ENCODE results near the gene SCNN1G.

SCNN1G gene

GRCh38 chr16:23155445-23156049 is 27.0 kb upstream of the SCNN1G start:
- no peaks in the 10 kb centered on the region for H3K4me1 ChIP-seq (ENCODE audit: control insufficient read depth, low read depth, low read length)
- no peaks in the 10 kb centered on the region for H3K36me3 ChIP-seq (ENCODE audit: control insufficient read depth, low read depth, low read length)
- H3K27me3 ChIP-seq (ENCODE audit: control insufficient read depth, insufficient read depth, low read length) = peaks cover 6% of the 10 kb centered on the region
- no peak overlapping the region for H3K9ac ChIP-seq (ENCODE audit: low read length)
- H3K9me3 ChIP-seq (ENCODE audit: control insufficient read depth, low read depth, low read length) = no peaks in the 10 kb centered on the region
- H3K27ac ChIP-seq (ENCODE audit: low read length) = no peak overlapping the region
- no peak overlapping the region for H3K4me3 ChIP-seq (ENCODE audit: low read length)

DNA sequence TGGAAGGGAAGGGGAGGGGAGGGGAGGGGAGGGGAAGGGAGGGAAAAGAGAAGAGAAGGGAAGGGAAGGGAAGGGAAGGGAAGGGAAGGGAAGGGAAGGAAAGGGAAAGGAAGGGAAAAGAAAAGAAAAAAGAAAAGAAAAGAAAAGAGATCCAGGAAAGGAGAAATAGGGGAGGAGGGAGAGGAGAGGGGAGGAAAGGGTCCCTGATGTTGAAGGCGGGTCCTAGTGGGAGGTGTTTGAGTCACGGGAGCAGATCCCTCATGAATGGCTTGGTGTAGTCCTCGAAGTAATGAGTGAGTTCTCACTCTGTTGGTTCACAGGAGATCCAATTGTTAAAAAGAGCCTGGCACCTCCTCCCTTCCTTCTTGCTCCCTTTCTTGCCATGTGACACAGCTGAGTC is 26.4 kb upstream of the SCNN1G start:
- no peaks in the 10 kb centered on the region for H3K4me1 ChIP-seq (ENCODE audit: control insufficient read depth, low read depth, low read length)
- H3K27ac ChIP-seq (ENCODE audit: low read length) = no peak overlapping the region
- no peak overlapping the region for H3K4me3 ChIP-seq (ENCODE audit: low read length)
- H3K36me3 ChIP-seq (ENCODE audit: control insufficient read depth, low read depth, low read length) = no peaks in the 10 kb centered on the region
- H3K9me3 ChIP-seq (ENCODE audit: control insufficient read depth, low read depth, low read length) = no peaks in the 10 kb centered on the region
- peaks cover under 1% of the 10 kb centered on the region for H3K27me3 ChIP-seq (ENCODE audit: control insufficient read depth, insufficient read depth, low read length)
- H3K9ac ChIP-seq (ENCODE audit: low read length) = no peak overlapping the region

- no peak overlapping the region for H3K9ac ChIP-seq (ENCODE audit: low read length)
- H3K27me3 ChIP-seq (ENCODE audit: control insufficient read depth, insufficient read depth, low read length) = no peaks in the 10 kb centered on the region
- H3K4me1 ChIP-seq (ENCODE audit: control insufficient read depth, low read depth, low read length) = no peaks in the 10 kb centered on the region
- H3K4me3 ChIP-seq (ENCODE audit: low read length) = no peak overlapping the region
- H3K9me3 ChIP-seq (ENCODE audit: control insufficient read depth, low read depth, low read length) = no peaks in the 10 kb centered on the region
- H3K36me3 ChIP-seq (ENCODE audit: control insufficient read depth, low read depth, low read length) = no peaks in the 10 kb centered on the region
- no peak overlapping the region for H3K27ac ChIP-seq (ENCODE audit: low read length)
Measured at GRCh38 chr16:23156946-23157460, 25.5 kb upstream of the SCNN1G start.

- Histone ChIP-seq H3K9ac (ENCODE audit: low read length) (no peak overlapping the region), H3K27me3 (ENCODE audit: control insufficient read depth, insufficient read depth, low read length) (no peaks in the 10 kb centered on the region), H3K4me3 (ENCODE audit: low read length) (no peak overlapping the region), H3K27ac (ENCODE audit: low read length) (no peak overlapping the region), H3K9me3 (ENCODE audit: control insufficient read depth, low read depth, low read length) (no peaks in the 10 kb centered on the region), H3K36me3 (ENCODE audit: control insufficient read depth, low read depth, low read length) (no peaks in the 10 kb centered on the region), H3K4me1 (ENCODE audit: control insufficient read depth, low read depth, low read length) (no peaks in the 10 kb centered on the region)
Measured at GRCh38 chr16:23158114-23158513, 24.4 kb upstream of the SCNN1G start.

- Histone ChIP-seq H3K4me3 (ENCODE audit: low read length) (no peak overlapping the region), H3K27me3 (ENCODE audit: control insufficient read depth, insufficient read depth, low read length) (no peaks in the 10 kb centered on the region), H3K4me1 (ENCODE audit: control insufficient read depth, low read depth, low read length) (no peaks in the 10 kb centered on the region), H3K9me3 (ENCODE audit: control insufficient read depth, low read depth, low read length) (no peaks in the 10 kb centered on the region), H3K9ac (ENCODE audit: low read length) (no peak overlapping the region), H3K27ac (ENCODE audit: low read length) (no peak overlapping the region), H3K36me3 (ENCODE audit: control insufficient read depth, low read depth, low read length) (no peaks in the 10 kb centered on the region)
Measured at GRCh38 chr16:23160082-23160481, 22.5 kb upstream of the SCNN1G start.

- H3K27me3 ChIP-seq (ENCODE audit: control insufficient read depth, insufficient read depth, low read length) = no peaks in the 10 kb centered on the region
- no peaks in the 10 kb centered on the region for H3K36me3 ChIP-seq (ENCODE audit: control insufficient read depth, low read depth, low read length)
- no peak overlapping the region for H3K4me3 ChIP-seq (ENCODE audit: low read length)
- H3K9me3 ChIP-seq (ENCODE audit: control insufficient read depth, low read depth, low read length) = no peaks in the 10 kb centered on the region
- H3K4me1 ChIP-seq (ENCODE audit: control insufficient read depth, low read depth, low read length) = no peaks in the 10 kb centered on the region
- H3K27ac ChIP-seq (ENCODE audit: low read length) = no peak overlapping the region
- H3K9ac ChIP-seq (ENCODE audit: low read length) = no peak overlapping the region
Measured at GRCh38 chr16:23160574-23160973, 22.0 kb upstream of the SCNN1G start.

GRCh38 chr16:23163921-23164320 is 18.6 kb upstream of the SCNN1G start:
- H3K36me3 ChIP-seq (ENCODE audit: control insufficient read depth, low read depth, low read length) = no peaks in the 10 kb centered on the region
- H3K4me1 ChIP-seq (ENCODE audit: control insufficient read depth, low read depth, low read length) = no peaks in the 10 kb centered on the region
- no peaks in the 10 kb centered on the region for H3K27me3 ChIP-seq (ENCODE audit: control insufficient read depth, insufficient read depth, low read length)
- no peaks in the 10 kb centered on the region for H3K9me3 ChIP-seq (ENCODE audit: control insufficient read depth, low read depth, low read length)
- no peak overlapping the region for H3K4me3 ChIP-seq (ENCODE audit: low read length)
- no peak overlapping the region for H3K9ac ChIP-seq (ENCODE audit: low read length)
- no peak overlapping the region for H3K27ac ChIP-seq (ENCODE audit: low read length)

GRCh38 chr16:23164736-23165135 is 17.8 kb upstream of the SCNN1G start:
- H3K27me3 ChIP-seq (ENCODE audit: control insufficient read depth, insufficient read depth, low read length) = no peaks in the 10 kb centered on the region

GRCh38 chr16:23172583-23172982 is 10.0 kb upstream of the SCNN1G start:
- no peaks in the 10 kb centered on the region for H3K9me3 ChIP-seq (ENCODE audit: control insufficient read depth, low read depth, low read length)
- no peak overlapping the region for H3K27ac ChIP-seq (ENCODE audit: low read length)
- no peak overlapping the region for H3K9ac ChIP-seq (ENCODE audit: low read length)
- H3K4me3 ChIP-seq (ENCODE audit: low read length) = no peak overlapping the region
- H3K27me3 ChIP-seq (ENCODE audit: control insufficient read depth, insufficient read depth, low read length) = no peaks in the 10 kb centered on the region
- no peaks in the 10 kb centered on the region for H3K4me1 ChIP-seq (ENCODE audit: control insufficient read depth, low read depth, low read length)
- no peaks in the 10 kb centered on the region for H3K36me3 ChIP-seq (ENCODE audit: control insufficient read depth, low read depth, low read length)

More at GRCh38 chr16:23164736-23165135, 17.8 kb upstream of the SCNN1G start:
- Histone ChIP-seq H3K4me1 (ENCODE audit: control insufficient read depth, low read depth, low read length) (no peaks in the 10 kb centered on the region), H3K27ac (ENCODE audit: low read length) (no peak overlapping the region), H3K36me3 (ENCODE audit: control insufficient read depth, low read depth, low read length) (no peaks in the 10 kb centered on the region), H3K9ac (ENCODE audit: low read length) (no peak overlapping the region), H3K9me3 (ENCODE audit: control insufficient read depth, low read depth, low read length) (no peaks in the 10 kb centered on the region), H3K4me3 (ENCODE audit: low read length) (no peak overlapping the region)

- no peak overlapping the region for H3K27ac ChIP-seq (ENCODE audit: low read length)
- H3K36me3 ChIP-seq (ENCODE audit: control insufficient read depth, low read depth, low read length) = no peaks in the 10 kb centered on the region
- no peaks in the 10 kb centered on the region for H3K9me3 ChIP-seq (ENCODE audit: control insufficient read depth, low read depth, low read length)
- H3K4me3 ChIP-seq (ENCODE audit: low read length) = no peak overlapping the region
- no peaks in the 10 kb centered on the region for H3K4me1 ChIP-seq (ENCODE audit: control insufficient read depth, low read depth, low read length)
- H3K9ac ChIP-seq (ENCODE audit: low read length) = no peak overlapping the region
- no peaks in the 10 kb centered on the region for H3K27me3 ChIP-seq (ENCODE audit: control insufficient read depth, insufficient read depth, low read length)
Measured at GRCh38 chr16:23172994-23173393, 9.6 kb upstream of the SCNN1G start.

GRCh38 chr16:23174622-23175021 is 7.9 kb upstream of the SCNN1G start:
- no peaks in the 10 kb centered on the region for H3K4me1 ChIP-seq (ENCODE audit: control insufficient read depth, low read depth, low read length)
- H3K36me3 ChIP-seq (ENCODE audit: control insufficient read depth, low read depth, low read length) = no peaks in the 10 kb centered on the region
- no peak overlapping the region for H3K4me3 ChIP-seq (ENCODE audit: low read length)
- H3K9ac ChIP-seq (ENCODE audit: low read length) = no peak overlapping the region
- H3K9me3 ChIP-seq (ENCODE audit: control insufficient read depth, low read depth, low read length) = no peaks in the 10 kb centered on the region
- H3K27ac ChIP-seq (ENCODE audit: low read length) = no peak overlapping the region
- H3K27me3 ChIP-seq (ENCODE audit: control insufficient read depth, insufficient read depth, low read length) = no peaks in the 10 kb centered on the region

DNA sequence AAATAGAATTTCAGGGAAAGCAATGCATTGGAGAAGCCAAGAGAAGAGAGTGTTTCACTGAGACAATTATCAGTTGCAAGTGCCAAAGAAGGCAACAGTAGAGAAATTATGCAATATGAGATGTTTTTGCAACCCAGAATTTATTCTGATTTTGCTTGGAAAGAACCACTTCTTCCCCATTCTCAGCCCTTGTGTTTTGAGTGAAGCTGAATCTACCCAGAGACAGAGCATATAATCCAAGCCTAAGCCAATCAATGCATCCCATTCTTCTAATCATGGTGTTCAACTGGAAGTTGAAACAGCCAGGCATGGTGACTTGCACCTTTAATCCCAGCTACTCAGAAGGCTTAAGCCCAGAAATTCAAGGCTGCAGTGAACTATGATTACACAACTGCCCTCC is 6.9 kb upstream of the SCNN1G start:
- H3K36me3 ChIP-seq (ENCODE audit: control insufficient read depth, low read depth, low read length) = no peaks in the 10 kb centered on the region
- H3K27me3 ChIP-seq (ENCODE audit: control insufficient read depth, insufficient read depth, low read length) = no peaks in the 10 kb centered on the region
- H3K27ac ChIP-seq (ENCODE audit: low read length) = no peak overlapping the region
- H3K9me3 ChIP-seq (ENCODE audit: control insufficient read depth, low read depth, low read length) = no peaks in the 10 kb centered on the region
- H3K9ac ChIP-seq (ENCODE audit: low read length) = no peak overlapping the region
- no peak overlapping the region for H3K4me3 ChIP-seq (ENCODE audit: low read length)
- H3K4me1 ChIP-seq (ENCODE audit: control insufficient read depth, low read depth, low read length) = no peaks in the 10 kb centered on the region

All from iPS-18a (cell line).